ENCODE results near the gene LEKR1.
"Not testable (repeated sequence)": the region's sequence is repeated elsewhere in the genome, so short reads cannot be mapped to it uniquely, and the experiment has no call there.

Gene LEKR1

DNA sequence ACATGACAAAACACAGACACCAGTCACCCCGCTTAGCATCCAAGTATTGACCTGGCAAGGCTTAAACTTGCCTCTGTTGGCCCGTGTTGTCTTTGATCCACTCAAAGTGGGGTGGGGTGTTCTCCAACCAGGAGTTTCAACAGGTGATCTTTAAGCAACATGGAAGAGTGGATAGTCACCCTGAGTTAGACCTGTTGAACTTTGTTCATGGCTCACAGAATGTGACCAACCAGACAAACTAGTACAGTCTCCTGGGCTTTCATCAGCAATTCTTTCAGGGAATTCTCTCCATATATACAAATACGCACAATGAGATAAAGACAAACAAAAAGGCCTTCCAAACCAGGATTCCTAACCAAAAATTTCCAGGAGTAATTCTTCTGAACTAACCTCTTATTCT, 11.9 kb downstream of the LEKR1 start:
- no peak for DNase-seq

DNA sequence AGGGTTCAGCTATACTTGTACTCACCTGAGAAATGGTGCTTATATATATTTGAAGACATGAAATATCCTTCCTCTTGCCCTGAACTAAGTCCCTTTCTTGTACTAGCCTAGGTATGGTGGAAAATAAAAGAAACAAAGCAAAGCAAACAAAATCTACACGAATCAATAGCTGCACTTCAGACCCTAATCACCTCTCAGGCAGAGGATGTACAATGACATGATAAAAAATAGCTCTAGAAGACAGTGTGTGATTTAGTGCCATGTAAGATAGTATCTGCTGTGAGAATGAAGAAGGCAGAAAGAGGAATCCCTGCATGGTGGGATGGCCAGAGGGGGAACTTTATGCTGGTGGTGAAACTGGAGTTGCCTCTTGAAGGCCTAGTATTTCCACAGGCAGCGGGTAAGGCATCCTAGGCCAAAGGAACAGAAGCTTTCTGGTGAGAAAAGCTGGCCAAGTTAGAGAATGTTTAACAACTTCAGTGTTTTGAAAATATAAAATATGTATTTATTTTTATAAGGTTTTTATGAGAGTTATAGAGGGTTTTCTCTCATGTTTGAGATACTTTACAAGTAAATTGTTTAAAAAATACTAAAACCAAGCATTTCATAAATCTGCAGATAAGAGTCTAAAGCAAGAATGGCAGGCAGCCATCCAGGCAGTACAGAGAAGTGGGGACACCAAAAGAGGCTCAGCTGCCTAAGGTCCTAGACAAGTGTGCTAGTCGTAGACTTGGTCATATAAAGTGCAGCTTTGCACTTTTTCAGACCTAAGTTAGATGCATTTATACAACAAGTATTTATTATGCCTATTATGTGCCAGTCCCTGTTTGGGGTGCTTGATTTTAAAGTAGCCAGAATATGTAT, 14.9 kb downstream of the LEKR1 start:
- DNase-seq, result no peak

DNA sequence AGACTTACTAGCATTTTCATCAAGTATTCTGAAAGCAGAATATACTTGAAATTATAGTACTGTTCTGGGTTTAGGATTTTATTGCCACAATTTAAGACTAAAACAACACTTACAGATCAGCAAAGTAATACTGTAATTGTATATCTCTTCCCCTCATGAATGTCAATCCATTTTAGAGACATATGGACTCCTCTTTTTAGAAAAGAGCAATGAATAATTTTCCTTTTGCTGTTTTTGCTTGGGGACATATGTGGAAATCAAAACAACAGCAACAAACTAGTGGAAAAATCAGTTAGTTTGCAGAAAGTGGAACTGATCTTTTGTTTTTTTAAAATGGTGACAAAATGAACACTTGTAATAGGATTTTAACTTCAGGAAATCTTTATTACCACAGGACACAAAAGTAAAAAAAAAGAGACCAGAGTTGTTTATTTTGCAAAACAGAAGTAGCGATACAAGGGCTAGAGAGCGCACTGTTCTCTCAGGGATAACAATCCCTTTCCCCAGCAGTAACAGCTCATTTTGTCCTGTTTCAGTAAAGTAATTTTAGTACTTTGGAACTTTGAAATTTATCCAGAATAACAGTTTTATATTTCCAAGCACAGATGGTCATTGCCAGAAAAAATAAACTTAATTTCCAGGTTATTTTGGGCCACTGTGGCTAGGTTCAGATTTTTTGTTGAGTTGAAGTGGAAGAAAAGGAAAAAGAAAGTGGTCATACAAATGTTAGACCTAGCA, 17.1 kb downstream of the LEKR1 start:
- DNase-seq, result no peak

DNA sequence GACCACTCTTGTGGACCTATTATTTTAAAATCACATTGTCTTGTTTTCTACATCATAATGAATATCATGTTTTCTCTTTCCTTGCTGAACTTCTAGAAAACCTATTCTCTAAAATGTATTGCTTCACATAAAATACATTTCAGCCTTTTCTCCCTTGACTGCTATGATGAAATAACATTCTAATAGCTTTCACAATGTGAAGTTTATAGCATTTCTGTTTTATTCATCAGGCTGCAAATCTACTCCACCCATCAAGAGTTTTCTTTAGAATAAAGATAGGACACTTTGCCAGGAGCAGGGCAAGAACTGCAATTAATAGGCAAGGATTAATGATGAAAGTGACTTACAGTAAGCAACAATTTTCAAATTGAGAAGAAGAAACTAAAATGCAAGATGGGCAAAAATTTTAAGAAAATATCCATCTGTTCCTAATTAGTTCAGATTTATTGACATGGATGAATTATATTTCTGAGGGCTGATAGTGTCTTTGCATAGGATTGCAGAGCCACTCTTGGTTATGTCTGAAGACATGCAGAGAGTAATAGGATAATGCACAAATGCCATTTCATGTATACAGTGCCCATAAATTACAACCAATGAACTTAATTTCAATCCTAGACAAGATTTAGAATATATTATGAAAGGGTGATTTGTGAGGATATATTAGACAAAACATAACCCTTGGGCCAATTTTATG, 21.7 kb downstream of the LEKR1 start:
- no peak for DNase-seq

DNA sequence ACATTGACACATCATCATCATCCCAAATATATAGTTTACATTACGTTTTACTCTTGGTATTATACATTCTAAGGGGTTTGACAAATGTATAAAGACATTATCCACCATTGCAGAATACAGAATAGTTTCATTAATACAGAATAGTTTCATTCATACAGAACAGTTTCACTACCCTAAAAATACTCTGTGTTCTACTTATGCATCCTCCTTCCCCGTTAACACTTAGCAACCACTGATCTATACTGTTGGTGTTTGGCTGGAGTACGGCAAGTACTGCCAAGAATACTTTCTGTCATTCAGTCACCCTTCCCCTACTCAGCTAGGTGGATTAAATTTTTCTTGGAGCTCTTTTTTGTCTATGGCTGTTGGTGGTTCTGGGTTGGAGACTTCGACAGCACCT, 33.4 kb downstream of the LEKR1 start:
- no peak for DNase-seq

DNA sequence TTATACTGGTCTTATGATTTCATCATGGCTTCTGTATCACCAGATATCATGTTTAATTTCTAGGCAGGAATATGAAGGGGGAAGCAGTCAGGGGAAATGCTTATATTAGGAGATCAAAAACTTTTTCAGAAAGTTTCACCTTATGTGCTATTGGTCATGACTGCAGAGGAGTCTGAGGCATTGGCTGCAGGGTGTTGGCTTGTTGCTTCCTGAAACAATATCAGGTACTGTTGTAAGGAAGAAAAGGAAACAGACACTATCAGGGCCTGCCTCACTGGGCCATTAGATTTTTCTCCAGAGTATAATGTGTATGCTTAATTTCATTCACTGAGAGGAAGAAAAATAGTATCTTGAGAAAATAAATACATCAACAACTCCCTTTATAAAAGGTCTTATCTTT, 34.7 kb downstream of the LEKR1 start:
- DNase-seq, result no peak

DNA sequence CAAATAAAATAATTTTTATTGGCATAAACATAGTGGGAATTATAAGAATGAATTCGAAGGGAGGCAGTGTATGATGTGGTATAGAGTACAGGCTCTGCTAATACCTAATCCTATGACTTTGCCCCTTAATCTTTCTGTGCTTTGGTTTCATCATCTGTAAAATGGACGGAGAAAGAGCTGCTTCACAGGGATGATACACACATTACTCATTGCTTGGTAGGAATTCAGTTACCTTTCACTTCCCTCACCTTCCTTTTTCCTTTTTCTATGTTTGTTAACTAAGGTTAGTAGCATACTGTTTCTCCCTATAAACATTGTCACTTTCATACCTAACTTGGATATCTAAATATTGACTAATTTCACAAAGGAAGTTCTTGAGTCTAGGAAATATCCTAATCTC, 36.2 kb downstream of the LEKR1 start:
- no peak for DNase-seq

DNA sequence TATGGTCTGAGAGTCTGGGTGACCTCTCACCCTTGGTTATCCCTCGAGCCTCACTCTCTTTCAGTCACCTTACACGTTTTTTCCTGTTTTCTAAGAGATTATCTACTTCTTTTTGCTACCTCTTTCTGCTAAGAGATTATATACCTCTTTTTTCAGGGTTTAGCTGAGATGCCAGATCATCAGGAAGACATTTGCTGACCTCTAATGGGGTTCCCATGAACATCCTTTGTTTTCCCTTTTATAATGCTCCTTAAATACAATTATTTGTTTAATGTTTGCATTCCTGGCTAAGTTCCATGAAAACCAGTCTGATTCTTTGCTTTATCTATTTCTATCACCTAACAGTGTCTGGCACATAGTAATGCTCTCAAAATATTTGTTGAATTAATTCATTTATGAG, 39.6 kb downstream of the LEKR1 start:
- DNase-seq, result no peak

DNA sequence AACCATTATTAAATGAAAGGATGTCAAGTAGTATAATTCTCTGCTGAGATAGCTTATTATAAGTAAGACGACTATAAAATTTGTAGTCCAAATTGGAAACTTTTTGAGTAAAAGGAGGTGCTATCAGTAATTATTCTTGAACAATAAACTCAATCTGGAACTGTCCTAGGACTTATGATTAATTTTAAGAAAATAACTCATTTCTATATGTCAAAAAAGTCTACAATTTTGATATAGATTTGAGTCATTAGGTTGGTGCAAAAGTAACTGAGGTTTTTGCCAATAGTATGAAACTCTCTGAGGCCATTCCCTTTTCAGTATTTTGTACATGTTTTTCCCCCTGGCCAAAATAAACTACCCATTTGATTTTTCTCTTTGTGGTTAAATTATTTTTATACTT, 41.0 kb downstream of the LEKR1 start:
- no peak for DNase-seq

DNA sequence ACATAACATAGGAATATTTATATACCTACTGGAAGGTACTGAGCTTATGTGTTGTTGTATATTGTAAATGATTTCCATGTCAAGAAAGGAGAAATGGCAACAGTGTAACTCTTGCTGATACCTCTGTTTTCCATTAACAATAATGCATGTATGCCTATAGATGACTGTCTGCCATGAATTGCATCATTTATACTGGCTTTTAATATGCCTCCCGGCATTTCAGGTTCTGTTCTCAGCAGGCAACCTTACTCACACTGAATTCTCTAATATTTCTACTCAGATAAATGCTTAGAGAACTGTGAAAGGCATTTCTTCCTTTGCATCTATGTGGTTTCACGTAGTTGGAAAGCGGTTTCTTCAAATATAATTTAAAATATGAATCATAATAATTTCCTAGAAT, 41.8 kb downstream of the LEKR1 start:
- no peak for DNase-seq

DNA sequence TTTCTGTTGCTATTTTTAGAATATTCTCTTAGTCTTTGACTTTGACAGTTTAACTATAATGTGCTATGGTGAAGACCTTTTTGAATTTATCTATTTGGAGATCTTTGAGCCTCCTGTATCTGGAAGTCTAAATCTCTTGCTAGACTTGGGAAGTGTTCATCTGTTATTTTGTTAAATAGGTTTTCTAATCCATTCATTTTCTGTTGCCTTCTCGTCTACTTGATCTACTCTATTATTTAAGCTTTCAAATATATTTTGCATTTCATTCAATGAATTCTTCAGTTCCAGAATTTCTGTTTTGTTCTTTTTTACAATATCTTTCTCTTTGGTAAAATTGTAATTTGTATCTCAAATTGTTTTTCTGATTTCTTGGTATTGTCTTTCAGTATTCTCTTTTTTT, 47.8 kb downstream of the LEKR1 start:
- no peak for DNase-seq

DNA sequence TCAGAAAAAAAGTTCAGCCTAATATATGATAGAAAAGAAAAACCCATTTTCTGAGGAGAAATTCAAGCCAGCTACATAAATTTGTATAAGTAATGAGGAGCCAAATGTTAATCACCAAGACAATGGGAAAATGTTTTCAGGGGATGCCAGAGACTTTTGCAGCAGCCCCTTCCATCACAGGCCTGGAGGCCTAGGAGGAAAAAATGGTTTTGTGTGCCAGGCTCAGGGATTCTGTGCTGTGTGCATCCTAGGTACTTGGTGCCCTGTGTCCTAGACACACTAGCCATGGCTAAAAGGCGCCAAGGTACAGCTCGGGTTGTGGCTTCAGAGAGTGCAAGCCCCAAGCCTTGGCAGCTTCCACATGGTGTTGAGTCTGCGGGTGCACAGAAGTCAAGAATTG, 53.3 kb downstream of the LEKR1 start:
- not testable (repeated sequence) for DNase-seq

DNA sequence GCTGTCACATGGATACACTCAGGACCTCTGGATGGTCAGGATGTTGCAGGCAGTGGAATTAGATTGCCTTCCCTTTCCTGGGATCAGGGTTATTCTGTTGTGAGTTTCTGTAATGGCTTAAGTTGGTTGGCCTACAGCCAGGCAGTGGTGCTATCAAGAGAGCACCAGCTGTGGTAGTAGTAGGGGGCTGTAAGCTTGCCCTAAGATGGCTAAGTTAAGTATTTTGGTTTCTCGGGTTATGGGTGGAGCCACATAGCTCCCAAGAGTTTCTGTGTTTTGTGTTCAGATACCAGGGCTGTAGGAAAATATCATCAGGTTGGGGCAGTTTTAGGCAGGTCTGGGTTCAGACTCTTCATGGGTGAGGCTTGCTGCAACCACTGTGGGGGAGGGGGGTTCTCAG, 59.6 kb downstream of the LEKR1 start:
- no peak for DNase-seq

DNA sequence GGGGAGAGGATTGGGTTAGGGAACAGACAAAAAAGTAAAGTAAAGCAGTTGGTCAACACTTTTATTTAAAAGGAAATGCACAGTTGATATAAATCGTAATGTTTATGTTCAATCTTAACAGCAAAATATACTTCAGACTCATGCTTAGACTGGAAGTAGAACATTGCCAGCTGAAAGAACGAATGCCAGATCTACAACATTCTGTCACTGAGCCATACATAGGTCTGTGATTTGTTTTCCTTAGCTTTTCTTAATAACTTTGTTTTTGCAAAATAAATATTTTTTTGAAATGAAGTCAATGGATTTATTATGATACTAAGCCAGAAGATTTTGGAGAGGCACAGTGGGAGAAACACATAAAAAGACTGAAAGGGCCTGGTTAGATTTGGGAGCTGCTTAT, 62.0 kb downstream of the LEKR1 start:
- no peak for DNase-seq

DNA sequence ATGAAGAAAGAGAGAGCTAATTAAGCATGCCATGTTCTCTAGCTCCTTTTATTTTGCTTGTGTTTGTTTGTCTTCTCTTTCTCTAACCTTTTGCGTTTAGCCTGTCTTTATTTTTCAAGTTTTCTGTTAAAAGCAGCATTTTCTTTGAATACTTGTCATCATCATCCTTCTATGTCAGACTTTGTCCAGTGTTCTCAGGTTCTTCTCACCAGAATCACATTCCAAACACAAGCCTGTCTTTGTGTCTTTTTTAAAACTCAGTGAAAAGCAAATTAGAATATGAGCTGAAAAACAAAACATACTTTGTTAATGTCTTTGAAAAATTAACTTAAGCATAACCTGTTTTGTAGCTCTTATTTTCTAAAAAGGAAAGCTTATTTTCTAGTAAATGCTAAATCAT, 62.4 kb downstream of the LEKR1 start:
- no peak for DNase-seq

DNA sequence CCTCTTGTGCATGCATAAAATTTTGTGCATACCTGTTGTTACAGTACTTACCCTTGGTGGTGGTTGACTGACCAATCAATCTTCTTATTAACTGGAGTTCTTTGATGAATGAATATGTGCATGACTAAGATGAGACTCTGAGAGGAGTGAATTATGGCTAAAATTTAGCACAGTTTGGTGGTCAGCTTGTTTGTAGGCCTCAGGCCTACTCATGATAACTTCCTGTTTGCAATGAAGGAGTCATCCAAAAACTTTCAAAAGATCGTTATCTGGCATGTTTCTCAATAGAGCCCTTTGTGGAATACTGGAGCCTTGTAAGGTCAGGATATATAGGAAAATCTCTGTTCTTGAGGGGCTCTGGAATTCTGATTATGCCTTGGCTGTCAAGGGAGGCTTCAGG, 66.5 kb downstream of the LEKR1 start:
- no peak for DNase-seq

DNA sequence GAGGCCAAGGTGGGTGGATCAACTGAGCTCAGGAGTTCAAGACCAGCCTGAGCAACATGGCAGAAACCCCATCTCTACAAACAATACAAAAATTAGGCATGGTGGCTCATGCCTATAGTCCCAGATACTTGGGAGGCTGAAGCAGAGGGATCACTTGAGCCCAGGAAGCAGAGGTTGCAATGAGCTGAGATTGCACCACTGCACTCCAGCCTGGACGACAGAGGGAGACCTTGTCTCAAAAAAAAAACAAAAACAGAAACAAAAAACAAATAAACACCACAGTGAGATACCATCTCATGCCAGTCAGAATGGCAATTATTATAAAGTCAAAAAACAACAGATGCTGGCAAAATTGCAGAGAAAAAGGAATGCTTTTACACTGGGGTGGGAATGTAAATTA, 69.2 kb downstream of the LEKR1 start:
- DNase-seq, result not testable (repeated sequence)

DNA sequence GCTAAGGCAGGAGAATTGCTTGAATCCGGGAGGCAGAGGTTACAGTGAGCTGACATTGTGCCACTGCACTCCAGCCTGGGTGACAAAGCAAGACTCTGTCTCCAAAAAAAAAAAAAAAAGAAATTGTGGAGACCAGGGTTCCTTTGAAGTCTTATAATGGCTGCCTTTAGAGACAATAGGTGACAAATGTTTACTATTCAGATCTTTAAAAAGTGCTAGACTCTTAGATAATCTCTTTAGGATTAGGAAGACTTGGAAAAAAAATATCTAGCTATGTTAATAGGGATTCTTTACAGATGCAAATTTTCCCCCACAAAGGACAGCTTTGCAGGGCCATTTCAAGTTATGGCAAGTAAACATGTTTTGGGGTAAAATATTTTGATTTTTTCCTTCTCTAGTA, 71.7 kb downstream of the LEKR1 start:
- not testable (repeated sequence) for DNase-seq

DNA sequence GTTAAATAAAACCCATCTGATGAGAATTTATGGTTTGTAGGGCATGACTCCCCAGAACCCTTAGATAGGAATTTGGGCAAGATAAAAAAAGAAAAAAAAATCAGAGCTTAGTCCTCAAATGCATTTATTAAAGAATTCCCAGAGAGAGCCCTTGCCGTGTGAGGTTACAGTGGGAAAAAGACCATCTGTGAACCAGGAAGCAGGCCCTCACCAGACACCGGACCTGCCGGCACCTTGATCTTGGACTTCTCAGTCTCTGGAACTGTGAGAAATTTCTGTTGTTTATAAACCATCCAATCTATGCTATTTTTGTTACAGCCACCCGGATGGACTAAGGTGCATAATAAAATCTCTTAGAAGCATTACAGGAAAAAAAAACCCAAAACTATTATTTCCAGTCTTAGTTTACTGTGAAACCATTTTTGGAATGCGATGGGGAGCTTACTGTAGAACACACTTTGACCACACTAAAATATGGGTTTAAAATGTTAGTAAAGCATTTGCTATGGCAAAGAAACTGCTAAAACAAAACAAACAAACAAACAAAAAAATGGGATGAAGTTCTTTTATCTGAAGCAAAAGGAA, 72.2 kb downstream of the LEKR1 start:
- no peak for DNase-seq

DNA sequence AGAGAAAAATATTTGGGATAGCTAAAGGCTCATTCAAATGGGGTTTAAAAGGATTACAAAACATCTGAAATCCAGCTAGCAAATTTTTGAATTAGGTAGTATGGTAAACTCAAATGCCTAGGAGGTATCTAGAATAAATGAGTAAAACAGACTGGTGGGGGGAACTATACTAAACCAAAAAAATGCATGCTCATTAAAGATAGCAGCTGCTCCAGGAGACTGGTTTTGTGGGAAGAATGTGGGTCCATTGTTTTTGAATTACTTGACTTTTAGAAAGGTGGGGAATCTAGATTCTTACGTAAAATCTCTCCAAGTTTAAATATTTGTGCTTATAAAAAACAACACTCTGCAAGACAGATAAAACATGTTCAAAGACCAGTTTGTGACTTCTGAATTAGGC, 73.8 kb downstream of the LEKR1 start:
- DNase-seq, result no peak

DNA sequence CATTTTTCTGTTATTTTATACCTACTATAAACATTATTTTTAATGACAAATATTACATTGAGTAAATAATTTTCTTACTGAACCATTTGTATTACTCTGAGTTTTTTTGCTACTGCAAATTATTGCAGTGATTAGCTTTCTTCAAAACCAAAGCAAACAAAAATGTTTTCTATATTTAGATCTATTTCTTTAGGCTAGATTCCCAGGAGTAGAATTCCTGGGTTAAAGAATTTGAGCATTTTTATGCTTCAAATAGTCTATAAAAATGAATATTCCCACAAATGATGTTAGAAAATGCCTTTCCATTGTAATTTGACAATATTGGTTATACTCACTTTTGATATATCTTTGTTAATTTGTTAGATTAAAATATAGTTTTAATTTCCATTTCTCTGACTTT, 76.8 kb downstream of the LEKR1 start:
- no peak for DNase-seq

DNA sequence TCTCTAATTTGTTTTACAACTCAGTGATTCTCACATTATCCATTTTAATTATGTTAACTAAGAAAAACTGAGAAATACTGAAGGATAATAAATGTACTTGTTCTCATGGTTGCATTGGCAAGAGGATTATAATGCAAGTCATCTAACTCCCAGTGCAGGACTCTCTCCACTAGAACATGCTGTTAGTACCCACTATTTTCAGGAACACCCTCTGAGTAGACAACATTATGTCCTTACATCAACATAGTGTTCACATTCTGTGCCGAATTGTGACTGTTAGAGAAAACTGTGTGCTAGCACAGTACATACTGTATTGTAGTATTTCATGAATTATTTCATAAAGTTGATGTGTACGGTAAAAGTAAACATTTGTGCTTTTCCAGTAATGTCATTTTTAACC, 80.1 kb downstream of the LEKR1 start:
- DNase-seq, result no peak

DNA sequence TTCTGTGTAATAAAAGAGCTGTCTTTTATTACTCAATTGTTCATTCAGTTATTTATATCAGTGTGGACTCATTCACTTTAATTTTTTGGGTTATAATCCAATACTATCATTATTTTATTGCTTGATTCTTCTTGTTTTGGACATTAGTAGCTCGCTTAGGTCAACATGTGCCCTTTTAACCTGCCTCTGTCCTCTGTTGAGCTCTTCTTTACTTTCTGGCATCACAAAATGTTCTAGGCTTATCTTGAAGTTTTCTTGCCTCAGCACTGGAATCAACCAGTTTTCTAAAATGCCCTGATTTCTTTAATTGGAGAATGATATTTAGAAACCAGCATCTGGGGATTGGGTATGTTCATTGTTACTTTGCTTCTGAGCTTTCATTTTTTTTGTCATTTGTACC, 82.2 kb downstream of the LEKR1 start:
- no peak for DNase-seq

DNA sequence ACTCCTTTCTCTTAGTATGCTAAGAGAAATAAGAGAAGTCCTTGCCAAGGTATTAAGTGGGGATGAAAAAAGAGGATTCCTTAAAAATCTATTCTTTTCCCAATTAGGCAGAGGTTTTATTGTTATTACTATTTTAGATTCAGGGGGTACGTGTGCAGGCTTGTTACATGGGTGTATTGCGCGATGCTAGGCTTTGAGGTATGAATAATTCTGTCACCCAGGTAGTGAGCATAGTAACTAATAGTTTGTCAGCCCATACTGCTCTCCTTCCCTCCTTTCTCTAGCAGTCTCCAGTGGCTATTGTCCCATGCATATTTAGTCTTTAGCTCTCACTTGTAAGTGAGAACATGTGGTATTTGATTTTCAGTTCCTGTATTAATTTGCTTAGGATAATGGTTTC, 83.9 kb downstream of the LEKR1 start:
- DNase-seq, result no peak

Data from NCI-H1105 (cell line).